HFF-Myc (cell line): Measurements from ENCODE around the gene WHRN.

ENCODE experiments used
- DNase-seq: peaks from one replicate; pipeline ENCODE4 v3.0.0-alpha.2; 2011; ENCODE audit warnings: low read depth; ENCODE audit errors: extremely low read depth
- H3K4me3 ChIP-seq: replicated peaks from 2 replicates; pipeline ENCODE4 v1.5.1; 2011; ENCODE audit warnings: low read depth, mild to moderate bottlenecking, control low read depth, low read length
- CTCF ChIP-seq: IDR thresholded peaks from 2 replicates; pipeline ENCODE4 v1.5.1; 2012; ENCODE audit warnings: mild to moderate bottlenecking, low read depth, low read length, control low read depth; ENCODE audit errors: missing control alignments

WHRN gene

GRCh38 chr9:114414346-114414745 lies 90.9 kb downstream of the WHRN start:
- no peak for TF ChIP-seq CTCF
- DNase-seq: no peak
- no peak overlapping the region for H3K4me3 ChIP-seq

GRCh38 chr9:114413861-114414301 lies 91.4 kb downstream of the WHRN start:
- H3K4me3 ChIP-seq: no peak overlapping the region
- DNase-seq: peak; percentile 30

GRCh38 chr9:114412048-114412683 lies 93.1 kb downstream of the WHRN start:
- no peak for TF ChIP-seq CTCF
- H3K4me3 ChIP-seq: no peak overlapping the region
- no peak for DNase-seq

More at GRCh38 chr9:114413861-114414301, 91.4 kb downstream of the WHRN start:
- no peak for TF ChIP-seq CTCF

- DNase-seq: no peak
- no peak for TF ChIP-seq CTCF
- no peak overlapping the region for H3K4me3 ChIP-seq
These were observed 93.8 kb downstream of the WHRN start for GRCh38 chr9:114411452-114411851.

GRCh38 chr9:114410910-114411309 lies 94.4 kb downstream of the WHRN start:
- no peak for TF ChIP-seq CTCF
- H3K4me3 ChIP-seq: no peak overlapping the region
- DNase-seq: no peak

- TF ChIP-seq CTCF: no peak
- H3K4me3 ChIP-seq: no peak overlapping the region
- no peak for DNase-seq
These were observed 95.4 kb downstream of the WHRN start for GRCh38 chr9:114409842-114410241.
